Subcutaneous abdominal adipose tissue (tissue), 5 donors: ENCODE measurements around the gene ACSL3.
A peak's percentile ranks its signal among the peaks of the same experiment; 100 is the strongest.

Source experiments
- H3K27ac ChIP-seq: one replicate; pipeline ENCODE4 v1.7.0; 2013; ENCODE audit warnings: low read depth, mild to moderate bottlenecking, inconsistent platforms, low read length, moderate library complexity
- H3K27me3 ChIP-seq, 5 donors: one replicate each; pipeline ENCODE4 v1.7.0; 2013; ENCODE audit warnings: low read length in 5 of 5, inconsistent platforms in 1 of 5; ENCODE audit not compliant: control insufficient read depth in 5 of 5, insufficient read depth in 4 of 5
- H3K36me3 ChIP-seq, 5 donors: one replicate each; pipeline ENCODE4 v1.7.0; 2013; ENCODE audit warnings: low read length in 5 of 5; ENCODE audit not compliant: control insufficient read depth in 5 of 5, insufficient read depth in 5 of 5
- H3K4me1 ChIP-seq, 5 donors: one replicate each; pipeline ENCODE4 v1.7.0; 2013; ENCODE audit warnings: low read length in 5 of 5, mild to moderate bottlenecking in 3 of 5, moderate library complexity in 1 of 5; ENCODE audit not compliant: control insufficient read depth in 5 of 5, insufficient read depth in 5 of 5
- H3K4me3 ChIP-seq, 5 donors: one replicate each; pipeline ENCODE4 v1.7.0; 2013; ENCODE audit warnings: low read length in 5 of 5, low read depth in 1 of 5
- H3K9ac ChIP-seq, 5 donors: one replicate each; pipeline ENCODE4 v1.7.0; 2013; ENCODE audit warnings: low read length in 5 of 5, mild to moderate bottlenecking in 4 of 5, moderate library complexity in 3 of 5
- H3K9me3 ChIP-seq, 5 donors: one replicate each; pipeline ENCODE4 v1.7.0; 2013; ENCODE audit warnings: low read length in 5 of 5; ENCODE audit not compliant: control insufficient read depth in 5 of 5
- donor health status: healthy.
- donor health status: healthy.
- donor health status: healthy.
- donor health status: healthy.
- donor health status: healthy.

The ACSL3 gene

GRCh38 chr2:222860740-222861410 is at the start of gene ACSL3:
Gene ACSL3 (plus strand): TSS chr2:222861036. CDS start chr2:222908773, 47,737 bp downstream.
- Histone ChIP-seq H3K36me3 (no peaks in the 10 kb centered on the region), H3K27me3 (no peaks in the 10 kb centered on the region), H3K4me3 (peak within 1 kb of the TSS; percentile 85 to 94 (median 89)), H3K9me3 (no peaks in the 10 kb centered on the region), H3K4me1 (peaks cover 12 to 52% (median 47%) of the 10 kb centered on the region in 5 donors), H3K27ac (peak within 1 kb of the TSS; percentile 91), H3K9ac (peak within 1 kb of the TSS; percentile 69 to 96 (median 88))

- Histone ChIP-seq H3K27me3 (no peaks in the 10 kb centered on the region), H3K36me3 (no peaks in the 10 kb centered on the region), H3K27ac (no peak overlapping the region), H3K4me3 (no peak overlapping the region), H3K9me3 (no peaks in the 10 kb centered on the region), H3K4me1 (no peaks in the 10 kb centered on the region), H3K9ac (no peak overlapping the region)
Measured at GRCh38 chr2:222811828-222812227, 49.0 kb upstream of the ACSL3 start.

- H3K36me3 ChIP-seq = no peaks in the 10 kb centered on the region
- H3K27me3 ChIP-seq = no peaks in the 10 kb centered on the region
- no peak overlapping the region for H3K9ac ChIP-seq
- no peak overlapping the region for H3K4me3 ChIP-seq
- H3K4me1 ChIP-seq = no peaks in the 10 kb centered on the region
- H3K9me3 ChIP-seq = no peaks in the 10 kb centered on the region
- H3K27ac ChIP-seq = no peak overlapping the region
Measured at GRCh38 chr2:222813177-222813843, 47.5 kb upstream of the ACSL3 start.

- no peaks in the 10 kb centered on the region for H3K27me3 ChIP-seq
- no peak overlapping the region for H3K9ac ChIP-seq
- H3K4me1 ChIP-seq = peaks cover 3 to 18% (median 7%) of the 10 kb centered on the region in 5 donors
- H3K9me3 ChIP-seq = no peaks in the 10 kb centered on the region
- H3K27ac ChIP-seq = no peak overlapping the region
- H3K36me3 ChIP-seq = no peaks in the 10 kb centered on the region
- no peak overlapping the region for H3K4me3 ChIP-seq
Measured at GRCh38 chr2:222819722-222820333, 41.0 kb upstream of the ACSL3 start.

GRCh38 chr2:222823183-222823930 is 37.5 kb upstream of the ACSL3 start:
- Histone ChIP-seq H3K27me3 (no peaks in the 10 kb centered on the region), H3K4me3 (no peak overlapping the region), H3K36me3 (no peaks in the 10 kb centered on the region), H3K9me3 (no peaks in the 10 kb centered on the region), H3K4me1 (peaks cover 3 to 18% (median 9%) of the 10 kb centered on the region in 5 donors), H3K27ac (no peak overlapping the region), H3K9ac (no peak overlapping the region)

GRCh38 chr2:222825031-222825430 is 35.8 kb upstream of the ACSL3 start:
- H3K27me3 ChIP-seq = no peaks in the 10 kb centered on the region
- H3K36me3 ChIP-seq = no peaks in the 10 kb centered on the region
- H3K27ac ChIP-seq = no peak overlapping the region
- peaks cover 3 to 16% (median 9%) of the 10 kb centered on the region in 5 donors for H3K4me1 ChIP-seq
- H3K4me3 ChIP-seq = no peak overlapping the region
- H3K9me3 ChIP-seq = no peaks in the 10 kb centered on the region
- H3K9ac ChIP-seq = no peak overlapping the region

GRCh38 chr2:222827417-222827816 is 33.4 kb upstream of the ACSL3 start:
- no peaks in the 10 kb centered on the region for H3K36me3 ChIP-seq
- H3K9ac ChIP-seq = no peak overlapping the region
- no peaks in the 10 kb centered on the region for H3K9me3 ChIP-seq
- H3K27me3 ChIP-seq = no peaks in the 10 kb centered on the region
- no peak overlapping the region for H3K4me3 ChIP-seq
- H3K27ac ChIP-seq = no peak overlapping the region
- H3K4me1 ChIP-seq = peaks cover 3 to 14% (median 9%) of the 10 kb centered on the region in 5 donors

GRCh38 chr2:222828572-222828971 is 32.3 kb upstream of the ACSL3 start:
- Histone ChIP-seq H3K4me3 (no peak overlapping the region), H3K27me3 (no peaks in the 10 kb centered on the region), H3K4me1 (peaks cover 1 to 6% (median 4%) of the 10 kb centered on the region in 5 donors), H3K9me3 (no peaks in the 10 kb centered on the region), H3K9ac (no peak overlapping the region), H3K36me3 (no peaks in the 10 kb centered on the region), H3K27ac (no peak overlapping the region)

GRCh38 chr2:222830164-222830563 is 30.7 kb upstream of the ACSL3 start:
- no peaks in the 10 kb centered on the region for H3K36me3 ChIP-seq
- H3K27ac ChIP-seq = no peak overlapping the region
- H3K27me3 ChIP-seq = no peaks in the 10 kb centered on the region
- no peak overlapping the region for H3K9ac ChIP-seq
- no peaks in the 10 kb centered on the region for H3K9me3 ChIP-seq
- H3K4me3 ChIP-seq = no peak overlapping the region
- peaks cover 0 to 3% (median 0%) of the 10 kb centered on the region in 5 donors for H3K4me1 ChIP-seq
